Measurements from ENCODE around the gene ABCC2.
A peak's percentile ranks its signal among the peaks of the same experiment; 100 is the strongest.

The ABCC2 gene

GRCh38 chr10:99769706-99770105 lies 12.7 kb upstream of the ABCC2 start:
- Histone ChIP-seq H3K4me3 (ENCODE audit: severe bottlenecking) (no peak overlapping the region), H3K36me3 (ENCODE audit: low read depth) (no peaks in the 10 kb centered on the region), H3K27me3 (ENCODE audit: insufficient read depth, poor library complexity, severe bottlenecking) (no peaks in the 10 kb centered on the region), H3K9me3 (ENCODE audit: severe bottlenecking) (no peaks in the 10 kb centered on the region), H3K27ac (ENCODE audit: poor library complexity, severe bottlenecking) (no peak overlapping the region), H3K4me1 (ENCODE audit: insufficient read depth, poor library complexity, severe bottlenecking) (no peaks in the 10 kb centered on the region)
- no peak for TF ChIP-seq CTCF (IDR thresholded peaks at IDR 0.05; ENCODE audit: poor library complexity, severe bottlenecking)
- ATAC-seq (ENCODE audit: low read depth) (no peak), DNase-seq (ENCODE audit: low spot score) (no peak)

- TF ChIP-seq CTCF (IDR thresholded peaks at IDR 0.05; ENCODE audit: poor library complexity, severe bottlenecking) = no peak
- Histone ChIP-seq H3K4me3 (ENCODE audit: severe bottlenecking) (no peak overlapping the region), H3K9me3 (ENCODE audit: severe bottlenecking) (no peaks in the 10 kb centered on the region), H3K27ac (ENCODE audit: poor library complexity, severe bottlenecking) (no peak overlapping the region), H3K4me1 (ENCODE audit: insufficient read depth, poor library complexity, severe bottlenecking) (peaks cover 2% of the 10 kb centered on the region), H3K36me3 (ENCODE audit: low read depth) (no peaks in the 10 kb centered on the region), H3K27me3 (ENCODE audit: insufficient read depth, poor library complexity, severe bottlenecking) (no peaks in the 10 kb centered on the region)
- DNase-seq (ENCODE audit: low spot score) (no peak), ATAC-seq (ENCODE audit: low read depth) (no peak)
These were observed 11.9 kb upstream of the ABCC2 start for GRCh38 chr10:99770408-99771045.

GRCh38 chr10:99775850-99776249 lies 6.6 kb upstream of the ABCC2 start:
- TF ChIP-seq CTCF (IDR thresholded peaks at IDR 0.05; ENCODE audit: poor library complexity, severe bottlenecking) = no peak
- H3K4me1 ChIP-seq (ENCODE audit: insufficient read depth, poor library complexity, severe bottlenecking) = peaks cover 44% of the 10 kb centered on the region

GRCh38 chr10:99777918-99778714 lies 4.3 kb upstream of the ABCC2 start:
- Histone ChIP-seq H3K27ac (ENCODE audit: poor library complexity, severe bottlenecking) (peak overlapping the region; percentile 99), H3K27me3 (ENCODE audit: insufficient read depth, poor library complexity, severe bottlenecking) (no peaks in the 10 kb centered on the region), H3K36me3 (ENCODE audit: low read depth) (no peaks in the 10 kb centered on the region), H3K9me3 (ENCODE audit: severe bottlenecking) (no peaks in the 10 kb centered on the region), H3K4me1 (ENCODE audit: insufficient read depth, poor library complexity, severe bottlenecking) (peaks cover 50% of the 10 kb centered on the region), H3K4me3 (ENCODE audit: severe bottlenecking) (no peak overlapping the region)
- no peak for TF ChIP-seq CTCF (IDR thresholded peaks at IDR 0.05; ENCODE audit: poor library complexity, severe bottlenecking)
- DNase-seq (ENCODE audit: low spot score) (no peak), ATAC-seq (ENCODE audit: low read depth) (no peak)

More at GRCh38 chr10:99775850-99776249, 6.6 kb upstream of the ABCC2 start:
- Histone ChIP-seq H3K9me3 (ENCODE audit: severe bottlenecking) (no peaks in the 10 kb centered on the region), H3K27me3 (ENCODE audit: insufficient read depth, poor library complexity, severe bottlenecking) (no peaks in the 10 kb centered on the region), H3K27ac (ENCODE audit: poor library complexity, severe bottlenecking) (peak overlapping the region; percentile 99), H3K4me3 (ENCODE audit: severe bottlenecking) (no peak overlapping the region), H3K36me3 (ENCODE audit: low read depth) (no peaks in the 10 kb centered on the region)
- ATAC-seq (ENCODE audit: low read depth) = peak; percentile 56
- DNase-seq (ENCODE audit: low spot score) = no peak

GRCh38 chr10:99779335-99779734 lies 3.1 kb upstream of the ABCC2 start:
- no peak for TF ChIP-seq CTCF (IDR thresholded peaks at IDR 0.05; ENCODE audit: poor library complexity, severe bottlenecking)
- Histone ChIP-seq H3K27me3 (ENCODE audit: insufficient read depth, poor library complexity, severe bottlenecking) (no peaks in the 10 kb centered on the region), H3K4me3 (ENCODE audit: severe bottlenecking) (peak overlapping the region; percentile 2), H3K36me3 (ENCODE audit: low read depth) (no peaks in the 10 kb centered on the region), H3K4me1 (ENCODE audit: insufficient read depth, poor library complexity, severe bottlenecking) (peaks cover 56% of the 10 kb centered on the region), H3K27ac (ENCODE audit: poor library complexity, severe bottlenecking) (peak overlapping the region; percentile 99), H3K9me3 (ENCODE audit: severe bottlenecking) (no peaks in the 10 kb centered on the region)
- DNase-seq (ENCODE audit: low spot score) = no peak
- ATAC-seq (ENCODE audit: low read depth) = peak; percentile 84

Measured in RWPE2 (cell line).